ENCODE measurements around the gene ANKS4B. TPM values are rescaled to one million over a fixed set of nuclear protein-coding genes. Genes with fewer than 3 reads are reported as not detected.

The ANKS4B gene
- polyA plus RNA-seq, 3 donors, result not detected

GRCh38 chr16:21283521-21284289 lies 50.2 kb downstream of the ANKS4B start:
- Histone ChIP-seq H4K20me1 (ENCODE audit: insufficient read depth, low read length) (no peaks in the 10 kb centered on the region), H3K79me2 (ENCODE audit: insufficient read depth, low read length) (no peaks in the 10 kb centered on the region), H3K27me3 (ENCODE audit: control insufficient read depth in 2 of 2, insufficient read depth in 2 of 2, low read length in 2 of 2) (peaks cover 54 to 76% of the 10 kb centered on the region in 2 donors), H3K9me3 (replicated peaks in 1 of 2; ENCODE audit: control insufficient read depth in 1 of 2, insufficient read depth in 1 of 2, low read length in 2 of 2) (peaks cover 0 to 15% of the 10 kb centered on the region in 2 donors), H3K4me2 (replicated peaks; ENCODE audit: extremely low read depth, low read length, poor library complexity, severe bottlenecking) (peak overlapping the region; percentile 65), H3K4me3 (replicated peaks in 1 of 3; ENCODE audit: low read depth in 2 of 3, low read length in 3 of 3) (peak overlapping the region in 1 of 3 experiments; percentile 54), H2AFZ (ENCODE audit: insufficient read depth, low read depth, low read length, poor library complexity, severe bottlenecking) (peak overlapping the region; percentile 53), H3K9ac (ENCODE audit: insufficient read depth, low read length, poor library complexity, severe bottlenecking) (no peak overlapping the region), H3K4me1 (ENCODE audit: control insufficient read depth in 1 of 2, insufficient read depth in 2 of 2, low read length in 2 of 2) (peaks cover 6 to 8% of the 10 kb centered on the region in 2 donors), H3K36me3 (replicated peaks in 1 of 2; ENCODE audit: control insufficient read depth in 1 of 2, insufficient read depth in 2 of 2, low read length in 2 of 2) (no peaks in the 10 kb centered on the region), H3K27ac (ENCODE audit: low read depth in 1 of 2, low read length in 2 of 2) (no peak overlapping the region)
- H3K27me3 Mint-ChIP-seq (ENCODE audit: low read depth in 3 of 3), result peaks cover 56 to 74% (median 71%) of the 10 kb centered on the region in 3 donors
- intact Hi-C loops (cut with micrococcal nuclease), result loop anchor here in 1 of 2 donors (10.0 kb wide), 1 partner anchor 271 kb away; no protein-coding TSS in a partner anchor
- peak overlapping the region; percentile 66 to 87 for H3K4me3 Mint-ChIP-seq
- H3K27ac Mint-ChIP-seq, result no peak overlapping the region
- peak; percentile 46 for TF ChIP-seq CTCF (IDR thresholded peaks at IDR 0.05)
- peaks cover 5 to 18% (median 15%) of the 10 kb centered on the region in 7 donors for H3K9me3 Mint-ChIP-seq
- H3K4me1 Mint-ChIP-seq, result peaks cover 7% of the 10 kb centered on the region
- peak; percentile 31 to 51 (median 46) for DNase-seq
- H3K36me3 Mint-ChIP-seq, result peaks cover 0 to 7% of the 10 kb centered on the region in 2 donors
- under 1% methylated on average over 29 of the region's 67 CpGs for WGBS (ENCODE audit: insufficient coverage)

- Histone ChIP-seq H3K9me3 (replicated peaks in 1 of 2; ENCODE audit: control insufficient read depth in 1 of 2, insufficient read depth in 1 of 2, low read length in 2 of 2) (peaks cover under 1 to 16% of the 10 kb centered on the region in 2 donors), H3K27ac (ENCODE audit: low read depth in 1 of 2, low read length in 2 of 2) (no peak overlapping the region), H3K4me1 (ENCODE audit: control insufficient read depth in 1 of 2, insufficient read depth in 2 of 2, low read length in 2 of 2) (peaks cover 6 to 8% of the 10 kb centered on the region in 2 donors), H3K9ac (ENCODE audit: insufficient read depth, low read length, poor library complexity, severe bottlenecking) (no peak overlapping the region), H3K4me3 (replicated peaks in 1 of 3; ENCODE audit: low read depth in 2 of 3, low read length in 3 of 3) (no peak overlapping the region), H4K20me1 (ENCODE audit: insufficient read depth, low read length) (no peaks in the 10 kb centered on the region), H3K4me2 (replicated peaks; ENCODE audit: extremely low read depth, low read length, poor library complexity, severe bottlenecking) (no peak overlapping the region), H3K27me3 (ENCODE audit: control insufficient read depth in 2 of 2, insufficient read depth in 2 of 2, low read length in 2 of 2) (peaks cover 47 to 75% of the 10 kb centered on the region in 2 donors), H3K36me3 (replicated peaks in 1 of 2; ENCODE audit: control insufficient read depth in 1 of 2, insufficient read depth in 2 of 2, low read length in 2 of 2) (no peaks in the 10 kb centered on the region), H2AFZ (ENCODE audit: insufficient read depth, low read depth, low read length, poor library complexity, severe bottlenecking) (no peak overlapping the region), H3K79me2 (ENCODE audit: insufficient read depth, low read length) (no peaks in the 10 kb centered on the region)
- H3K27ac Mint-ChIP-seq, result no peak overlapping the region
- intact Hi-C loops (cut with micrococcal nuclease), result loop anchor here in 1 of 2 donors (10.0 kb wide), 1 partner anchor 270 kb away; no protein-coding TSS in a partner anchor
- H3K27me3 Mint-ChIP-seq (ENCODE audit: low read depth in 3 of 3), result peaks cover 49 to 71% (median 66%) of the 10 kb centered on the region in 3 donors
- no peak for DNase-seq
- H3K4me1 Mint-ChIP-seq, result peaks cover 7% of the 10 kb centered on the region
- peak overlapping the region in 1 of 2 donors; percentile 87 for H3K4me3 Mint-ChIP-seq
- H3K36me3 Mint-ChIP-seq, result peaks cover 0 to 7% of the 10 kb centered on the region in 2 donors
- TF ChIP-seq CTCF (IDR thresholded peaks at IDR 0.05), result no peak
- H3K9me3 Mint-ChIP-seq, result peaks cover 5 to 24% (median 17%) of the 10 kb centered on the region in 7 donors
- no CpG with 5 or more reads among the region's 4 CpGs for WGBS (ENCODE audit: insufficient coverage)
Observed at GRCh38 chr16:21284414-21284813, 50.9 kb downstream of the ANKS4B start.

Measured in CD14-positive monocyte (primary cell).